Activated naive CD8-positive, alpha-beta T cell treated with anti-CD3 and anti-CD28 coated beads for 36 hours (primary cell): ENCODE data around the gene OLFM2. TPM values are rescaled to one million over a fixed set of nuclear protein-coding genes. Genes with fewer than 3 reads are reported as not detected.

Experiments
- DNase-seq: peaks from one replicate; pipeline ENCODE4 v3.0.0; 2021
- H3K27ac Mint-ChIP-seq: one replicate; pipeline ENCODE4 v1.8.0; 2022; ENCODE audit warnings: mild to moderate bottlenecking, moderate library complexity, mixed read lengths
- H3K27me3 Mint-ChIP-seq: one replicate; pipeline ENCODE4 v1.8.0; 2022; ENCODE audit warnings: mild to moderate bottlenecking, mixed read lengths
- H3K36me3 Mint-ChIP-seq: one replicate; pipeline ENCODE4 v1.8.0; 2021; ENCODE audit warnings: mild to moderate bottlenecking, mixed read lengths
- H3K4me1 Mint-ChIP-seq: one replicate; pipeline ENCODE4 v1.8.0; 2021; ENCODE audit warnings: mixed read lengths
- H3K4me3 Mint-ChIP-seq: one replicate; pipeline ENCODE4 v1.8.0; 2022; ENCODE audit warnings: mild to moderate bottlenecking, moderate library complexity, mixed read lengths
- H3K9me3 Mint-ChIP-seq: one replicate; pipeline ENCODE4 v1.8.0; 2022; ENCODE audit warnings: mixed read lengths
- total RNA-seq, 2 experiments: library from RNA; stranded (reverse); gene quantifications; one replicate each; pipeline ENCODE4 v1.2.3, GENCODE V29; 2021

OLFM2 gene
- total RNA-seq, 2 experiments from 2014 or later = 2.7 to 2.9 TPM

GRCh38 chr19:9865732-9866501 lies 70.4 kb downstream of the OLFM2 start:
- H3K4me3 Mint-ChIP-seq = no peak overlapping the region

GRCh38 chr19:9863759-9864158 lies 72.6 kb downstream of the OLFM2 start:
- Mint-ChIP-seq H3K27me3 (no peaks in the 10 kb centered on the region), H3K4me3 (peak overlapping the region; percentile 80), H3K9me3 (no peaks in the 10 kb centered on the region), H3K36me3 (no peaks in the 10 kb centered on the region), H3K27ac (peak overlapping the region; percentile 91), H3K4me1 (peaks cover 56% of the 10 kb centered on the region)
- DNase-seq = peak; percentile 21

More at GRCh38 chr19:9865732-9866501, 70.4 kb downstream of the OLFM2 start:
- Mint-ChIP-seq H3K36me3 (no peaks in the 10 kb centered on the region), H3K9me3 (no peaks in the 10 kb centered on the region), H3K4me1 (peaks cover 40% of the 10 kb centered on the region), H3K27ac (no peak overlapping the region), H3K27me3 (no peaks in the 10 kb centered on the region)
- no peak for DNase-seq

GRCh38 chr19:9862938-9863337 lies 73.4 kb downstream of the OLFM2 start:
- Mint-ChIP-seq H3K27me3 (no peaks in the 10 kb centered on the region), H3K36me3 (no peaks in the 10 kb centered on the region), H3K4me1 (peaks cover 63% of the 10 kb centered on the region), H3K27ac (peak overlapping the region; percentile 91), H3K9me3 (no peaks in the 10 kb centered on the region), H3K4me3 (peak overlapping the region; percentile 80)
- DNase-seq = peak; percentile 15

GRCh38 chr19:9861503-9861902 lies 74.8 kb downstream of the OLFM2 start:
- H3K4me3 Mint-ChIP-seq = no peak overlapping the region
- peaks cover 2% of the 10 kb centered on the region for H3K36me3 Mint-ChIP-seq
- no peaks in the 10 kb centered on the region for H3K27me3 Mint-ChIP-seq
- no peaks in the 10 kb centered on the region for H3K9me3 Mint-ChIP-seq
- DNase-seq = no peak
- H3K27ac Mint-ChIP-seq = no peak overlapping the region
- H3K4me1 Mint-ChIP-seq = peaks cover 71% of the 10 kb centered on the region

GRCh38 chr19:9860407-9860806 lies 75.9 kb downstream of the OLFM2 start:
- no peak for DNase-seq
- peaks cover 65% of the 10 kb centered on the region for H3K4me1 Mint-ChIP-seq
- peaks cover 7% of the 10 kb centered on the region for H3K36me3 Mint-ChIP-seq
- H3K27me3 Mint-ChIP-seq = no peaks in the 10 kb centered on the region
- H3K9me3 Mint-ChIP-seq = no peaks in the 10 kb centered on the region
- no peak overlapping the region for H3K27ac Mint-ChIP-seq
- H3K4me3 Mint-ChIP-seq = no peak overlapping the region

GRCh38 chr19:9858766-9859165 lies 77.5 kb downstream of the OLFM2 start:
- no peak for DNase-seq
- Mint-ChIP-seq H3K4me1 (peaks cover 65% of the 10 kb centered on the region), H3K27ac (peak overlapping the region; percentile 16), H3K36me3 (peaks cover 8% of the 10 kb centered on the region), H3K9me3 (no peaks in the 10 kb centered on the region), H3K27me3 (no peaks in the 10 kb centered on the region), H3K4me3 (no peak overlapping the region)

- DNase-seq = no peak
- no peaks in the 10 kb centered on the region for H3K9me3 Mint-ChIP-seq
- H3K27me3 Mint-ChIP-seq = no peaks in the 10 kb centered on the region
- H3K27ac Mint-ChIP-seq = peak overlapping the region; percentile 86
- H3K36me3 Mint-ChIP-seq = peaks cover 9% of the 10 kb centered on the region
- peaks cover 60% of the 10 kb centered on the region for H3K4me1 Mint-ChIP-seq
- peak overlapping the region; percentile 75 for H3K4me3 Mint-ChIP-seq
These were observed 78.2 kb downstream of the OLFM2 start for GRCh38 chr19:9857920-9858746.

- Mint-ChIP-seq H3K36me3 (peaks cover 9% of the 10 kb centered on the region), H3K27ac (peak overlapping the region; percentile 86), H3K27me3 (no peaks in the 10 kb centered on the region), H3K9me3 (no peaks in the 10 kb centered on the region), H3K4me1 (peaks cover 53% of the 10 kb centered on the region), H3K4me3 (peak overlapping the region; percentile 75)
- DNase-seq = no peak
These were observed 79.1 kb downstream of the OLFM2 start for GRCh38 chr19:9857076-9857721.

- Mint-ChIP-seq H3K4me1 (peaks cover 47% of the 10 kb centered on the region), H3K27me3 (no peaks in the 10 kb centered on the region), H3K4me3 (peak overlapping the region; percentile 59), H3K27ac (peak overlapping the region; percentile 86), H3K36me3 (peaks cover 9% of the 10 kb centered on the region), H3K9me3 (no peaks in the 10 kb centered on the region)
- DNase-seq = no peak
These were observed 79.7 kb downstream of the OLFM2 start for GRCh38 chr19:9856609-9857008.

GRCh38 chr19:9854282-9854846 lies 82.0 kb downstream of the OLFM2 start:
- no peak overlapping the region for H3K27ac Mint-ChIP-seq
- peaks cover 34% of the 10 kb centered on the region for H3K4me1 Mint-ChIP-seq
- H3K4me3 Mint-ChIP-seq = no peak overlapping the region
- H3K36me3 Mint-ChIP-seq = peaks cover 9% of the 10 kb centered on the region
- H3K27me3 Mint-ChIP-seq = no peaks in the 10 kb centered on the region
- no peak for DNase-seq
- H3K9me3 Mint-ChIP-seq = no peaks in the 10 kb centered on the region

GRCh38 chr19:9850235-9850959 lies 85.9 kb downstream of the OLFM2 start:
- no peaks in the 10 kb centered on the region for H3K9me3 Mint-ChIP-seq
- H3K4me1 Mint-ChIP-seq = peaks cover 17% of the 10 kb centered on the region

GRCh38 chr19:9849791-9850190 lies 86.5 kb downstream of the OLFM2 start:
- H3K4me1 Mint-ChIP-seq = peaks cover 17% of the 10 kb centered on the region

More at GRCh38 chr19:9850235-9850959, 85.9 kb downstream of the OLFM2 start:
- Mint-ChIP-seq H3K27ac (no peak overlapping the region), H3K27me3 (no peaks in the 10 kb centered on the region), H3K36me3 (peaks cover 3% of the 10 kb centered on the region), H3K4me3 (no peak overlapping the region)
- DNase-seq = no peak

GRCh38 chr19:9848762-9849161 lies 87.6 kb downstream of the OLFM2 start:
- DNase-seq = no peak
- Mint-ChIP-seq H3K27me3 (no peaks in the 10 kb centered on the region), H3K4me3 (no peak overlapping the region), H3K4me1 (peaks cover 15% of the 10 kb centered on the region), H3K27ac (no peak overlapping the region), H3K36me3 (peaks cover 14% of the 10 kb centered on the region), H3K9me3 (no peaks in the 10 kb centered on the region)

More at GRCh38 chr19:9849791-9850190, 86.5 kb downstream of the OLFM2 start:
- no peak overlapping the region for H3K27ac Mint-ChIP-seq
- no peak for DNase-seq
- H3K9me3 Mint-ChIP-seq = no peaks in the 10 kb centered on the region
- peaks cover 9% of the 10 kb centered on the region for H3K36me3 Mint-ChIP-seq
- no peaks in the 10 kb centered on the region for H3K27me3 Mint-ChIP-seq
- no peak overlapping the region for H3K4me3 Mint-ChIP-seq

- DNase-seq = no peak
- H3K27me3 Mint-ChIP-seq = no peaks in the 10 kb centered on the region
- H3K9me3 Mint-ChIP-seq = no peaks in the 10 kb centered on the region
- no peak overlapping the region for H3K4me3 Mint-ChIP-seq
- no peak overlapping the region for H3K27ac Mint-ChIP-seq
- peaks cover 13% of the 10 kb centered on the region for H3K4me1 Mint-ChIP-seq
- peaks cover 20% of the 10 kb centered on the region for H3K36me3 Mint-ChIP-seq
These were observed 88.3 kb downstream of the OLFM2 start for GRCh38 chr19:9848060-9848459.
